Testis (tissue), 3 donors: ENCODE results near the gene GRIPAP1. TPM values are rescaled to one million over a fixed set of nuclear protein-coding genes. Genes with fewer than 3 reads are reported as not detected.

ENCODE experiments used
- DNase-seq: peaks from one replicate; pipeline ENCODE4 v3.0.0-alpha.2; 2019
- H3K27ac ChIP-seq, 2 donors: fragments of 200-600 bp; sonication (generic); one replicate each; pipeline ENCODE4 v1.5.1; 2019
- H3K27me3 ChIP-seq: fragments of 200-600 bp; sonication (generic); one replicate; pipeline ENCODE4 v1.5.1; 2019
- H3K36me3 ChIP-seq: fragments of 200-600 bp; sonication (generic); one replicate; pipeline ENCODE4 v1.5.1; 2017; ENCODE audit warnings: low read depth; ENCODE audit errors: missing control alignments
- H3K4me1 ChIP-seq: fragments of 200-600 bp; sonication (generic); one replicate; pipeline ENCODE4 v1.5.1; 2019
- H3K4me3 ChIP-seq, 2 donors: fragments of 200-600 bp; sonication (generic); one replicate each; pipeline ENCODE4 v1.5.1; 2017 to 2019
- H3K9me3 ChIP-seq: fragments of 200-600 bp; sonication (generic); one replicate; pipeline ENCODE4 v1.5.1; 2017
- POLR2A ChIP-seq: fragments of 450-650 bp; IDR thresholded peaks from one replicate; pipeline ENCODE4 v1.6.1; 2017; ENCODE audit warnings: antibody characterized with exemption, mild to moderate bottlenecking, moderate library complexity
- WGBS, 2 donors: methylation state at CpG; one replicate each; pipeline ENCODE4 v1.1.5; 2018; 5-methylcytosine and 5-hydroxymethylcytosine counted together
- intact Hi-C: fragments of 100-400 bp; cut with DNase I; formaldehyde crosslinking; loops from one replicate; pipeline ENCODE4 v1.15.1; 2023; ENCODE audit warnings: low total_unique reads
- polyA plus RNA-seq: library from polyadenylated mRNA; stranded (reverse); fragments of 350-450 nt; fragmentation: Illumina TruSeq; extraction: RNeasy Lipid Tissue Mini Kit (QIAGEN cat#74804); gene quantifications from one replicate; pipeline ENCODE4 v1.2.3, GENCODE V29; 2014; ENCODE audit warnings: low read depth, low replicate concordance; ENCODE audit not compliant: insufficient read depth
- total RNA-seq, 2 donors: library from RNA; depleted of rRNA; stranded (reverse); fragments of >200 nt; gene quantifications; one replicate each; pipeline ENCODE4 v1.2.3, GENCODE V29; 2016
- TF ChIP-seq, protein P1 (sequence below), 3 experiments: fragments of 450-650 bp in 2 of 3; fragments of 200-600 bp in 1 of 3; sonication (generic) in 1 of 3; IDR thresholded peaks; one replicate each; pipeline ENCODE4 v1.5.1; 2016 to 2019; ENCODE audit warnings: antibody characterized with exemption in 3 of 3, mild to moderate bottlenecking in 2 of 3, moderate library complexity in 1 of 3

The GRIPAP1 gene
- total and polyA plus RNA-seq, 3 donors from 2014 or later, result 44.4 to 88.9 (median 76.4) TPM

DNA sequence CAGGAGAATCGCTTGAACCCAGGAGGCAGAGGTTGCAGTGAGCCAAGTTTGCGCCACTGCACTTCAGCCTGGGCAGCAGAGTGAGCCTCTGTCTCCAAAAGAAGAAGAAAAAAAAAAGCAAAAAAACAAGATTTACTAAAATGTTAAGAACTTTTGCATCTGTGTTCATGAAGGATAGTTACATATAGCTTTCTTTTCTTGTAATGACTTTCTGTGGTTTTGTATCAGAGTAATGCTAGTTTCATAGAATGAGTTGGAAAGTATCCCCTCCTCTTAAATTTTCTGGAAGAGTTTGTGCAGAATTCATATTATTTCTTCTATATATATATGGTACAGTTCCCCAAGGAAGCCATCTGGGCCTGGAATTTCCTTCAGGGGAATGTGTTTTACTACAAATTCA lies 17.0 kb upstream of the GRIPAP1 start:
- DNase-seq, result no peak
- Histone ChIP-seq H3K4me1 (no peaks in the 10 kb centered on the region), H3K36me3 (no peaks in the 10 kb centered on the region), H3K4me3 (no peak overlapping the region), H3K9me3 (no peaks in the 10 kb centered on the region), H3K27me3 (no peaks in the 10 kb centered on the region), H3K27ac (no peak overlapping the region)
- TF ChIP-seq, protein P1, sequence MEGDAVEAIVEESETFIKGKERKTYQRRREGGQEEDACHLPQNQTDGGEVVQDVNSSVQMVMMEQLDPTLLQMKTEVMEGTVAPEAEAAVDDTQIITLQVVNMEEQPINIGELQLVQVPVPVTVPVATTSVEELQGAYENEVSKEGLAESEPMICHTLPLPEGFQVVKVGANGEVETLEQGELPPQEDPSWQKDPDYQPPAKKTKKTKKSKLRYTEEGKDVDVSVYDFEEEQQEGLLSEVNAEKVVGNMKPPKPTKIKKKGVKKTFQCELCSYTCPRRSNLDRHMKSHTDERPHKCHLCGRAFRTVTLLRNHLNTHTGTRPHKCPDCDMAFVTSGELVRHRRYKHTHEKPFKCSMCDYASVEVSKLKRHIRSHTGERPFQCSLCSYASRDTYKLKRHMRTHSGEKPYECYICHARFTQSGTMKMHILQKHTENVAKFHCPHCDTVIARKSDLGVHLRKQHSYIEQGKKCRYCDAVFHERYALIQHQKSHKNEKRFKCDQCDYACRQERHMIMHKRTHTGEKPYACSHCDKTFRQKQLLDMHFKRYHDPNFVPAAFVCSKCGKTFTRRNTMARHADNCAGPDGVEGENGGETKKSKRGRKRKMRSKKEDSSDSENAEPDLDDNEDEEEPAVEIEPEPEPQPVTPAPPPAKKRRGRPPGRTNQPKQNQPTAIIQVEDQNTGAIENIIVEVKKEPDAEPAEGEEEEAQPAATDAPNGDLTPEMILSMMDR (IDR thresholded peaks at IDR 0.05), result no peak
- no peak for TF ChIP-seq POLR2A
- 90 to 100% methylated on average over 2 of the region's 2 CpGs for WGBS, 2 donors
- intact Hi-C loops, result no loop called here

DNA sequence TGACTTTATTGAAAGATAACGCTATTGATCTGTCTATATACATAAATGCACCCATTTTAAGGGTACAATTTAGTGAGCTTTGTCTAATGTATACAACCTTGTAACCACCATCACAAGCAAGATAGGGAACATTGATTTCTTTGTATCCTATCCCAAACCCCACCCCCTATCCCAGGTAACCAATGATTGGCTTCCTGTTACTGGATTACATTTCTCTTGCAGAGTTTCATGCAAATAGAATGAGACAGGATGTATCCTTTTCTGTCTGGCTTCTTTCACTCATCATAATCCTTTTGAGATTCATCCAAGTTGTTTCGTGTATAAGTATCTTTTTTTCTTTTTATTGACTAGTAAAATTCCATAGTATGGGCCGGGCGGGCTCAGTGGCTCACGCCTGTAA lies 1.6 kb upstream of the GRIPAP1 start:
- no peak for TF ChIP-seq POLR2A
- TF ChIP-seq, protein P1 (IDR thresholded peaks at IDR 0.05), result no peak
- Histone ChIP-seq H3K4me3 (no peak overlapping the region), H3K36me3 (no peaks in the 10 kb centered on the region), H3K27ac (no peak overlapping the region), H3K4me1 (peaks cover 4% of the 10 kb centered on the region), H3K9me3 (no peaks in the 10 kb centered on the region), H3K27me3 (no peaks in the 10 kb centered on the region)
- no peak for DNase-seq
- intact Hi-C loops, result no loop called here
- WGBS, 2 donors, result 50 to 74% methylated on average over 5 of the region's 5 CpGs

DNA sequence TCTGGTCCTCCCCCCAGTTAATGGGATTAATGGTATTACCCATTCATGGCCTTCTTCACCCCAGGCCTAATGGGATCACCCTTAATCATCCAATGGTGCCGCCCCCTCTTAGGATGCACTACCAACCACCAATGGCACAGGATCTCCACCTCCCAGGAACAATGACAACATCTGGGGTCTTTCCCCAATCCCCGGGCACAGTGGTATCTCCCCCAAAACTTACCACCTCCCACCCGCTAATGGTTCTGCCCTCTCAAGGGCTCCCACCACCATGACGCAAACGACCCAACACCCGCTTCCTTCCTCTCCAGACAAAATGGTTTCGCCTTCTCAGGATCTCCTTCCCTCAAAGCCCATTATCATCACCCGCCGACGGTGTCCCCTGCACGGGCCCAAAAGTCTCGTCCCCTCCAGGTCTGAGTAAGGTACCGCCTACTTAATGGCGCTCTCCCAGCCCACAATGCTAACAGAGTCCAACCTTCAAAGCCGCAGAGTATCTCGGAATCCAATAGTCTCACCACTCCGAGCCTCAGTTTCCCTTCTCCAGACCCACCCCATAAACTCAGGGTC lies 458 bp downstream of the GRIPAP1 start:
- peak; percentile 65 for DNase-seq
- Histone ChIP-seq H3K9me3 (no peaks in the 10 kb centered on the region), H3K27ac (peak overlapping the region; percentile 84 to 89), H3K27me3 (no peaks in the 10 kb centered on the region), H3K4me3 (peak overlapping the region; percentile 61 to 73), H3K4me1 (peaks cover 4% of the 10 kb centered on the region), H3K36me3 (no peaks in the 10 kb centered on the region)
- WGBS, 2 donors, result 2% methylated on average over 16 to 17 of the region's 17 CpGs
- intact Hi-C loops, result no loop called here
- TF ChIP-seq POLR2A, result no peak
- TF ChIP-seq, protein P1 (IDR thresholded peaks at IDR 0.05), result no peak

DNA sequence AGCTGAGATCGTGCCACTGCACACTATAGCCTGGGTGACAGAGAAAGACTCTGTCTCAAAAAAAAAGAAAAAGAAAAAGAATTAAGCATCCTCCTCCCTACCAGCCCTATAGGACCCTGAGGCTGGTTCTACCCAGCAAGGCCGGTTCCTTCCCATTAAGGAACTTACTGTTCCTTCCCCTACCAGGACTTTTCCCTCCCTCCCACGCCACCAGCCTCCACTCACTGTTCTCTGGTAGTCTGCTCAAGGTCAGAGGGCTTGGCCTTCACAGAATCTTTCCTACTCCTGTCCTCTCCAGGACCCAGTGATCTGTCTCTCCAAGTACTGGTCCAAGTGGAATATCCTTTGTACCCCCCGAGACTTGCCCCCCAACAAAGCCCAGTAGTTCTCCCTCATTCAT lies 1.4 kb downstream of the GRIPAP1 start:
- Histone ChIP-seq H3K36me3 (no peaks in the 10 kb centered on the region), H3K27me3 (no peaks in the 10 kb centered on the region), H3K4me3 (no peak overlapping the region), H3K27ac (no peak overlapping the region), H3K9me3 (no peaks in the 10 kb centered on the region), H3K4me1 (peaks cover 4% of the 10 kb centered on the region)
- 45 to 53% methylated on average over 4 of the region's 4 CpGs for WGBS, 2 donors
- intact Hi-C loops, result no loop called here
- peak; percentile 53 for DNase-seq
- TF ChIP-seq, protein P1 (IDR thresholded peaks at IDR 0.05), result no peak
- no peak for TF ChIP-seq POLR2A

DNA sequence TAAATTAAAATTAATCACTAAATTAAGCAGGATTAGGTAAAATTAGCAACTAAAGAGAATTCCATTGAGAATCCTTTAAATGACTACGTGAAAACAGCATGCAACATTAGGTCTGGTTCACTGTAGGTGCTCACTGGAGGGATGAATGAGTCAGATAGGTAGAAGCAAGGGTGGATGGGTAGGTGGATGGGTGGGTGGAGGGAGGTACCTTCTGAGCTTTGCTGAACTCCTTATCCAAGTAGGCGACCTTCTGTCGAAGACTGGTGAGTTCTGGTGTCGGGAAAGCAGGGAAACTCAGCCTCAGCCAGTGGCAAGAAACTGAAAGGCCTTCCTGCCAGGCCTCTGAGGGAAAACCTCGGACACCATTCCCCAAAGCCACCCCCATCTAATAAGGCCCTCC lies 3.0 kb downstream of the GRIPAP1 start:
- DNase-seq, result no peak
- intact Hi-C loops, result no loop called here
- no peaks in the 10 kb centered on the region for H3K9me3 ChIP-seq
- no peak overlapping the region for H3K27ac ChIP-seq
- no peaks in the 10 kb centered on the region for H3K36me3 ChIP-seq
- no peak for TF ChIP-seq POLR2A
- TF ChIP-seq, protein P1 (IDR thresholded peaks at IDR 0.05), result no peak
- no peak overlapping the region for H3K4me3 ChIP-seq
- H3K4me1 ChIP-seq, result peaks cover 4% of the 10 kb centered on the region
- 91 to 100% methylated on average over 1 to 5 of the region's 5 CpGs for WGBS, 2 donors
- no peaks in the 10 kb centered on the region for H3K27me3 ChIP-seq
